GM18507 (cell line): Measurements from ENCODE around the gene AJAP1.

Experiments used
- DNase-seq: peaks from one replicate; pipeline ENCODE4 v3.0.0; 2011; ENCODE audit warnings: low read depth; ENCODE audit not compliant: insufficient read length; ENCODE audit errors: extremely low spot score
- FAIRE-seq: peaks from 2 replicates; lab custom pipeline; 2011; peaks lifted over from hg19 to GRCh38; lab: Jason Lieb, UNC

The AJAP1 gene

DNA sequence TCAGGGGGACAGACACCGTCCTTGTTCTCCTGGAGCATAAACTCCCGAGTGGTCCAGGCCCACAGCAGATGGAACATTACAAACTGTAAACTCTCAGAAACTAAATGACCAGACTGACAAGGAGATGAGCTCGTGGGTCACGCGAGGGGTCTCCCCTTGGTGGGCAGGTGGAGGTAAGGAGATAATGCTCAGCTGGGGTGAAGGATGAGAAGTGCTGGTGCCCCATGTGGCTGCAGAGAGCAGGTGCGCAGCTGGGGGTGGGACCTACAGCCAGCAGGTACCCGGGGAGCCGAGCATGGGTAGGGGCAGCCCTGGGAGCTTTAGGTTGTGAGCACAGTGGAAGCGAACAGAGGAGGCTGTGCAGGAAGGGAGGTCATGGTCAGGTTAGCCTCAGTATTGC, 40.1 kb downstream of the AJAP1 start:
- FAIRE-seq (no peak), DNase-seq (no peak)

DNA sequence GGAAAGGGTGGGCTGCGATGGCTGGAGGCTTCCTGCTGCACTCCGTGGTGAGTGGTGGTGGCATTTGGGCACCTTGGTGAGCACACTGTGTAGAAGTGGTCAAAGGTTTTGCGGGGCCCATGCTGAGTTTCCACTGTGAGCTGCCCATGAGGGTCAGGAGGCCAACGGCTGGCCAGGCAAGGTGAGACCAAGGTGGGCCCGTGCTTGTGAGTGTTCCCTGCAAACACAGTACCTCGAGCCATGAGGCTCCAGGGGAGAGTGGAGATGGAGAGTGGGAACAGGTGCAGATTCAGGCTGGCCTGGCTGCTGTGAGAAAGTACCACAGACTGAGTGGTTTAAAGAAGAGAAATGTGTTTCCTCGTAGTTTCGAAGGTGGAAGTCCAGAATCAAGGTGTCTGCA, 40.8 kb downstream of the AJAP1 start:
- FAIRE-seq: no peak

GRCh38 chr1:4696161-4696745, 41.8 kb downstream of the AJAP1 start:
- FAIRE-seq (no peak), DNase-seq (no peak)

More for the DNA sequence above, 40.8 kb downstream of the AJAP1 start:
- no peak for DNase-seq

GRCh38 chr1:4696753-4697152, 42.3 kb downstream of the AJAP1 start:
- FAIRE-seq (no peak), DNase-seq (no peak)

DNA sequence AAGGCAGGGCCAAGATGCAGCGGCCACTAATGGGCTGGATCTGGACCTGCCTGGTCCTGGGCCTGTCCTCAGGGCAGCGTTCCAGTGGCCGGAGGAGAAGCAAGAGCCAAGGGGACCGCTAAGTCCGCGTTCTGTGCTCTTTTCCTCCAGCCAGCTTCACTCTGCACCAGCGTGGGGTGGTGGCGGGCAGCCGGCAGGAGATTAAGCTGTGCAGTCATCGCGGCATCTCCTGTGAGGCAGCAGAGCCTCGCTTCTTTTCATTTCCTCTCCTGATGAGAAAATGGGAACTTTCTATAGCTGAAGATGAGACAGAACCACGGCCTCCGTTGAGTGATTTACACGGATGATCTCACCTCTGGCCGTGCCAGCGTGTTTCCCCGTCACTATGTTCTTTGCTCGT, 43.4 kb downstream of the AJAP1 start:
- FAIRE-seq: no peak
- DNase-seq: no peak

- DNase-seq: no peak
- no peak for FAIRE-seq
Measured at GRCh38 chr1:4698911-4699310, 44.5 kb downstream of the AJAP1 start.

GRCh38 chr1:4699376-4700301, 45.2 kb downstream of the AJAP1 start:
- DNase-seq (no peak), FAIRE-seq (no peak)

- FAIRE-seq (no peak), DNase-seq (no peak)
Measured at GRCh38 chr1:4700801-4701200, 46.4 kb downstream of the AJAP1 start.

DNA sequence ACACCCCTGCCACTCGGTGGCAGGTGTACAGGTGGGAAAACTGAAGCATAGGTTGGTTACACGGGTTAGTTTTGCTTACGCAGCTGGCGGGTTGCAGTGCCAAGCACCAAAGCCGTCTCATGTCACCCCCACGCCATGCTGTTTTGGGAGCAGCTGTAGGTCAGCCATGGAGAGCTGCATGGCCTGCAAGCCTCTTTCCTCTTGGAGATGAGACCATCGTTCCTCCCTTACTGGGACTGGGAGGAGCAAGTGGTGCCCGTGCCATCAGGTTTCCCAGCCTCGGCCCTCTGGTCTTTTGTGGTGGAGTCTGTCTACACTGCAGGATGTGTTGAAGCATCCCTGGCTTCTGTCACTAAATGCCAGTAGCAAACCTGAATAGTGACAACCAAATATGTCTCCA, 46.9 kb downstream of the AJAP1 start:
- DNase-seq (no peak), FAIRE-seq (no peak)

DNA sequence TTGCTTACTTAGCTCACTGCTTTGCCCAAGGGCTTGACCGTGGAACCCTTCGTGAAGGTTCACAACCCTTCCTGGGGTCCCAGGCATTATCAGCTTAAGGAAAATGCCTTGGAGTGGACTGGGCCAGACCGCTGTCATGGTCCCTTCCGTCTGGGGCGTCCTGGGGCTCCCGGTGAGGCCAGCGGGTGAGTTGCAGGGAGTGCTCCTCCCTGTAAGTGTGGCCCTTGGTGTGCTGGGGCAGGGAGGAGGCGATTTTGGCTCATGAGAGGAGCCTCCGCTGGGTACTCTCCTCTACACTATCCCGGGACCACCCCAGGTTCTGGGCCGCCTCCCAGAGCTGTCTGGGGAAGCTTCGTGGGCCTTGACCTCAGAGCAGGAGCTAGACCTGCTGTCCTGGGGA, 48.1 kb downstream of the AJAP1 start:
- FAIRE-seq (no peak), DNase-seq (no peak)

- DNase-seq: no peak
- no peak for FAIRE-seq
Measured at GRCh38 chr1:4702932-4703331, 48.5 kb downstream of the AJAP1 start.

- DNase-seq (no peak), FAIRE-seq (no peak)
Measured at GRCh38 chr1:4703646-4704045, 49.2 kb downstream of the AJAP1 start.

GRCh38 chr1:4708840-4709507, 54.6 kb downstream of the AJAP1 start:
- no peak for FAIRE-seq
- DNase-seq: no peak

GRCh38 chr1:4709641-4710040, 55.2 kb downstream of the AJAP1 start:
- DNase-seq (no peak), FAIRE-seq (no peak)

- DNase-seq (no peak), FAIRE-seq (no peak)
Measured at GRCh38 chr1:4710592-4711415, 56.4 kb downstream of the AJAP1 start.

DNA sequence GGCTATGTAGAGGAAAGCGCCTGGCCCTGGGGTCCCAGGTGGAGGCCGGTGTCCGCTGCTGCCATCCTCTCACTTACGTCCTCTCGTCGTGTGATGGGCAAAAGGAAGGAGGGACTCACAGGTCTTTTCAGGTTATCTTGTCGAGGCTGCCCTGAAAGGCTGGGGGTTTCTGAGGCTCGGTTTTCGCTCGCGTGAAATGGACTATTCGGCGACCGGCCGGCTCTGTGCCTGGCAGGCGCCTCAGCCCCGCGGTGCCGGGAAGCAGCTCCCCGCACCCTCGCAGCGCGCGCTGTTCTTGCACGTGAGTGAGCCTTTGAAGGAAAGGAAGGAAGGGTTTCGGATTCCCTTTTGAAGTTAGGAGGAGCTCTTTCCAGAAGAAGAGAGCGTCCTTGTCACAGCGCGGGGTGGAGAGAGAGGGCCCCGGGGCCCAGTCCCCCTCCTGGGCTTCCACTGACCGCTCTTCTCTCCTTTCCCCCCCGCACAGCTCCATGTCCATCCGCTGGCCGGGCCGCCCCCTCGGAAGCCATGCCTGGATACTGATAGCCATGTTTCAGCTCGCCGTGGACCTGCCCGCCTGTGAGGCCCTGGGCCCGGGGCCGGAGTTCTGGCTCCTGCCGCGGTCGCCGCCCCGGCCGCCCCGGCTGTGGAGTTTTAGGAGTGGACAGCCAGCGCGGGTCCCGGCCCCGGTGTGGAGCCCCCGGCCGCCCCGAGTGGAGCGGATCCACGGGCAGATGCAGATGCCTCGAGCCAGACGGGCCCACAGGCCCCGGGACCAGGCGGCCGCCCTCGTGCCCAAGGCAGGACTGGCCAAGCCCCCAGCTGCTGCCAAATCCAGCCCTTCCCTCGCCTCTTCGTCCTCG, 57.2 kb downstream of the AJAP1 start:
- no peak for FAIRE-seq
- no peak for DNase-seq

- no peak for FAIRE-seq
- no peak for DNase-seq
Measured at GRCh38 chr1:4713669-4714068, 59.3 kb downstream of the AJAP1 start.

GRCh38 chr1:4716406-4716805, 62.0 kb downstream of the AJAP1 start:
- DNase-seq (no peak), FAIRE-seq (no peak)

DNA sequence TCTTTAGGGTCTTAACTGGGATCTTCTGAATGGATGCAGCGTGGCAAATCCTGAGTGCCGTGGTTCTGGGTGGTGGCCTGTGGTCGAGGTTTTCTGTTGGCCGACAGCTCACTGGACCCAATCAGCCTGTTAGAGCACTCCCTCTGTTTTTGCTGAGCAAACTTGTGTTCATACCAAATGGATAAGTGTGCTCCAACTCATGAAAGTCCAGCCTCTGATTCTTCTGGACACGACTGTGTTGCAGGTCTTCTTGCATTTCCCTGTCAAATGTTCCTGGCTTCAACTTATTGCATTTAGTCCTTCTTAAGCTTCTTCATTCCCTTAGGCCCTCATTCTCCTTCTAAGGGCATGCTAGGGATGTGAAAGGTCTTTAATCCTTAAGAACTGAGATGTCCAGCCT, 63.7 kb downstream of the AJAP1 start:
- no peak for FAIRE-seq
- no peak for DNase-seq
